Inflammatory macrophage treated with lipopolysaccharide for 1 hour (primary cell): ENCODE data around the gene GSG1.
"Not testable (repeated sequence)": the region's sequence is repeated elsewhere in the genome, so short reads cannot be mapped to it uniquely, and the experiment has no call there.

Experiments used
- DNase-seq, 2 donors: peaks; one replicate each; pipeline ENCODE4 v3.0.0-alpha.2; 2020 to 2022

GSG1 gene

GRCh38 chr12:13090054-13090453 is 13.4 kb downstream of the GSG1 start:
- DNase-seq, result no peak

- no peak for DNase-seq
These were observed 15.0 kb downstream of the GSG1 start for GRCh38 chr12:13088496-13088895.

- DNase-seq, result no peak
These were observed 15.7 kb downstream of the GSG1 start for GRCh38 chr12:13087766-13088165.

- DNase-seq, result no peak
These were observed 17.3 kb downstream of the GSG1 start for GRCh38 chr12:13085968-13086686.

- no peak for DNase-seq
These were observed 18.4 kb downstream of the GSG1 start for GRCh38 chr12:13084898-13085640.

- not testable (repeated sequence) for DNase-seq
These were observed 19.8 kb downstream of the GSG1 start for GRCh38 chr12:13083638-13084037.

GRCh38 chr12:13082861-13083260 is 20.6 kb downstream of the GSG1 start:
- DNase-seq, result peak in 1 of 2 donors; percentile 20

- no peak for DNase-seq
These were observed 23.2 kb downstream of the GSG1 start for GRCh38 chr12:13080266-13080665.

- no peak for DNase-seq
These were observed 24.0 kb downstream of the GSG1 start for GRCh38 chr12:13079440-13079906.

- no peak for DNase-seq
These were observed 27.5 kb downstream of the GSG1 start for GRCh38 chr12:13075786-13076570.

GRCh38 chr12:13075118-13075480 is 28.4 kb downstream of the GSG1 start:
- DNase-seq, result no peak

GRCh38 chr12:13074396-13075117 is 28.9 kb downstream of the GSG1 start:
- no peak for DNase-seq

- no peak for DNase-seq
These were observed 30.3 kb downstream of the GSG1 start for GRCh38 chr12:13073173-13073572.

- no peak for DNase-seq
These were observed 31.9 kb downstream of the GSG1 start for GRCh38 chr12:13071305-13072280.

GRCh38 chr12:13069380-13069779 is 34.1 kb downstream of the GSG1 start:
- no peak for DNase-seq

- DNase-seq, result no peak
These were observed 36.1 kb downstream of the GSG1 start for GRCh38 chr12:13067322-13067721.

GRCh38 chr12:13066459-13066858 is 37.0 kb downstream of the GSG1 start:
- no peak for DNase-seq

- DNase-seq, result no peak
These were observed 37.5 kb downstream of the GSG1 start for GRCh38 chr12:13066014-13066413.

GRCh38 chr12:13062669-13063068 is 40.8 kb downstream of the GSG1 start:
- no peak for DNase-seq

- DNase-seq, result no peak
These were observed 42.1 kb downstream of the GSG1 start for GRCh38 chr12:13061377-13061776.

- DNase-seq, result peak; percentile 56 to 58
These were observed 42.9 kb downstream of the GSG1 start for GRCh38 chr12:13060581-13060980.

- not testable (repeated sequence) for DNase-seq
These were observed 49.9 kb downstream of the GSG1 start for GRCh38 chr12:13053617-13054016.
